Esophagus muscularis mucosa (tissue), 3 donors: ENCODE results near the gene CHCHD3.

Source experiments
- POLR2A ChIP-seq: fragments of 450-650 bp; IDR thresholded peaks from one replicate; pipeline ENCODE4 v1.6.1; 2017; ENCODE audit warnings: antibody characterized with exemption, moderate library complexity, mild to moderate bottlenecking, low read depth
- POLR2AphosphoS5 ChIP-seq, 2 donors: sonication (generic); formaldehyde crosslinking; IDR thresholded peaks; one replicate each; pipeline ENCODE4 v1.6.1; 2017; ENCODE audit warnings: antibody characterized with exemption in 2 of 2
- TF ChIP-seq, protein P1 (sequence below), 3 experiments: fragments of 200-600 bp in 2 of 3; fragments of 450-650 bp in 1 of 3; sonication (generic) in 2 of 3; IDR thresholded peaks; one replicate each; pipeline ENCODE4 v1.5.1; 2017 to 2019; ENCODE audit warnings: antibody characterized with exemption in 3 of 3, mild to moderate bottlenecking in 2 of 3, moderate library complexity in 1 of 3

DNA sequence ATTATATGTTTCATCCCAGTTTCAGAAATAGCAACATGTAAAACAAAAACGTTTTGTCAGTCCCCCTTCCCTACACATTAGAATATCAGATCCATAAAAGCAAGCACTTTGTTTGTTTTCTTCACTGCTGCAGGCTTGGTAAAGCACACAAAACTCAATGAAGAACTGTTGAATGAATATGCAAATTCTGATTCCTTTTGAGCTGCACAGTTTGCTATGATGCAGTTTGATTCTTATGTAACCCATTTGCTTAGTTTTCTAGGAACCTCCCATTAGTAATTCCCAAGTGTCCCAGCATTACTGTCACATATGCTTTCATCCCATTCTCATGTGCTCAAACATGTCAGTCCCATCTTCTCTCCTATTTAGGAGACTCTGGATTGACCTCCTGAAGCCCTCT, 26.1 kb upstream of the CHCHD3 start:
- no peak for TF ChIP-seq POLR2A
- TF ChIP-seq, protein P1, sequence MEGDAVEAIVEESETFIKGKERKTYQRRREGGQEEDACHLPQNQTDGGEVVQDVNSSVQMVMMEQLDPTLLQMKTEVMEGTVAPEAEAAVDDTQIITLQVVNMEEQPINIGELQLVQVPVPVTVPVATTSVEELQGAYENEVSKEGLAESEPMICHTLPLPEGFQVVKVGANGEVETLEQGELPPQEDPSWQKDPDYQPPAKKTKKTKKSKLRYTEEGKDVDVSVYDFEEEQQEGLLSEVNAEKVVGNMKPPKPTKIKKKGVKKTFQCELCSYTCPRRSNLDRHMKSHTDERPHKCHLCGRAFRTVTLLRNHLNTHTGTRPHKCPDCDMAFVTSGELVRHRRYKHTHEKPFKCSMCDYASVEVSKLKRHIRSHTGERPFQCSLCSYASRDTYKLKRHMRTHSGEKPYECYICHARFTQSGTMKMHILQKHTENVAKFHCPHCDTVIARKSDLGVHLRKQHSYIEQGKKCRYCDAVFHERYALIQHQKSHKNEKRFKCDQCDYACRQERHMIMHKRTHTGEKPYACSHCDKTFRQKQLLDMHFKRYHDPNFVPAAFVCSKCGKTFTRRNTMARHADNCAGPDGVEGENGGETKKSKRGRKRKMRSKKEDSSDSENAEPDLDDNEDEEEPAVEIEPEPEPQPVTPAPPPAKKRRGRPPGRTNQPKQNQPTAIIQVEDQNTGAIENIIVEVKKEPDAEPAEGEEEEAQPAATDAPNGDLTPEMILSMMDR (IDR thresholded peaks at IDR 0.05): no peak
- no peak for TF ChIP-seq POLR2AphosphoS5 (IDR thresholded peaks at IDR 0.05)
